Thymus (tissue), 11 donors: Measurements from ENCODE around the gene KRTAP13-2. TPM values are rescaled to one million over a fixed set of nuclear protein-coding genes. Genes with fewer than 3 reads are reported as not detected.

Source experiments
- DNase-seq, 9 donors: peaks; one replicate each; pipeline ENCODE4 v3.0.0-alpha.2; 2013; ENCODE audit warnings: low spot score in 9 of 9, low read depth in 6 of 9, missing footprints in 1 of 9
- H3K27ac ChIP-seq, 2 donors: one replicate each; pipeline ENCODE4 v1.5.1; 2013; ENCODE audit warnings: control low read depth in 1 of 2, low read depth in 1 of 2, low read length in 1 of 2, mild to moderate bottlenecking in 1 of 2, moderate library complexity in 1 of 2
- H3K27me3 ChIP-seq, 2 donors: one replicate each; pipeline ENCODE4 v1.5.1; 2013; ENCODE audit warnings: low read length in 1 of 2; ENCODE audit not compliant: control insufficient read depth in 2 of 2, insufficient read depth in 1 of 2
- H3K36me3 ChIP-seq, 2 donors: one replicate each; pipeline ENCODE4 v1.5.1; 2013; ENCODE audit warnings: low read length in 1 of 2, mild to moderate bottlenecking in 1 of 2, moderate library complexity in 1 of 2; ENCODE audit not compliant: control insufficient read depth in 2 of 2, insufficient read depth in 2 of 2
- H3K4me1 ChIP-seq, 2 donors: one replicate each; pipeline ENCODE4 v1.5.1; 2013; ENCODE audit warnings: low read length in 2 of 2; ENCODE audit not compliant: control insufficient read depth in 2 of 2, insufficient read depth in 2 of 2
- H3K4me3 ChIP-seq, 2 donors: one replicate each; pipeline ENCODE4 v1.5.1; 2013; ENCODE audit warnings: low read length in 2 of 2, control low read depth in 1 of 2, mild to moderate bottlenecking in 1 of 2
- H3K9me3 ChIP-seq, 2 donors: one replicate each; pipeline ENCODE4 v1.5.1; 2013; ENCODE audit warnings: low read length in 1 of 2, mild to moderate bottlenecking in 1 of 2; ENCODE audit not compliant: control insufficient read depth in 2 of 2, insufficient read depth in 1 of 2
- WGBS: extraction: QIAGEN DNeasy Blood & Tissue Kit; methylation state at CpG from one replicate; pipeline ENCODE4 v1.1.7; 2013; 5-methylcytosine and 5-hydroxymethylcytosine counted together
- polyA plus RNA-seq: library from polyadenylated mRNA; stranded (reverse); fragments of 200-250 nt; gene quantifications from one replicate; pipeline ENCODE4 v1.2.3, GENCODE V29; 2013
- total RNA-seq: library from RNA; stranded (reverse); fragments of 120-200 nt; gene quantifications from one replicate; pipeline ENCODE4 v1.2.4, GENCODE V29; 2013
- donor health status: healthy.

Gene KRTAP13-2
- total and polyA plus RNA-seq, 2 donors: 0.80 TPM; not detected in 1

DNA sequence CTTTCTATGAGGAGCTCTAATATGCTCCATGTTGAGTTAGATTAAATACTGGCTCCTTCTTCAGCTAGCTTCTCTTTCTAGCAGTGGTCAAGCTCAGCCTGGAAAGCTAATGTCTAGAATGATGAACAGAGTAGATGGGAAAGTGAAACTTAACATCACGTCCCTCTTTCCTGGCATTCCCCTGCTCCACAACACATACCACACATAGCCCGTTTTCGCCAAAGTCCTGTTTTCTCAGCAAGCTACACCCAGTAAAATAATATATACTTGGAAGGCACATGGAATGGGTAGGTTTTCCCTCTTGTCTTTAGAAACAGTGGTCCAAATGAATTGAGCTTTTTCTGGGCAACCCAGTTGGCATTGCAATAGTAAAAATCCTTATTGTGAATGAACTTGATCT lies 38.3 kb downstream of the KRTAP13-2 start:
- no peak for DNase-seq
- Histone ChIP-seq H3K27me3 (no peaks in the 10 kb centered on the region), H3K27ac (no peak overlapping the region), H3K4me3 (no peak overlapping the region), H3K36me3 (no peaks in the 10 kb centered on the region), H3K9me3 (no peaks in the 10 kb centered on the region), H3K4me1 (no peaks in the 10 kb centered on the region)
- 91% methylated on average over 3 of the region's 3 CpGs for WGBS

- DNase-seq: no peak
- H3K27me3 ChIP-seq: no peaks in the 10 kb centered on the region
- WGBS: 93% methylated on average over 2 of the region's 2 CpGs
- H3K4me3 ChIP-seq: no peak overlapping the region
- H3K4me1 ChIP-seq: no peaks in the 10 kb centered on the region
- no peaks in the 10 kb centered on the region for H3K9me3 ChIP-seq
- no peak overlapping the region for H3K27ac ChIP-seq
- no peaks in the 10 kb centered on the region for H3K36me3 ChIP-seq
Measured at GRCh38 chr21:30332681-30333080, 39.4 kb downstream of the KRTAP13-2 start.

DNA sequence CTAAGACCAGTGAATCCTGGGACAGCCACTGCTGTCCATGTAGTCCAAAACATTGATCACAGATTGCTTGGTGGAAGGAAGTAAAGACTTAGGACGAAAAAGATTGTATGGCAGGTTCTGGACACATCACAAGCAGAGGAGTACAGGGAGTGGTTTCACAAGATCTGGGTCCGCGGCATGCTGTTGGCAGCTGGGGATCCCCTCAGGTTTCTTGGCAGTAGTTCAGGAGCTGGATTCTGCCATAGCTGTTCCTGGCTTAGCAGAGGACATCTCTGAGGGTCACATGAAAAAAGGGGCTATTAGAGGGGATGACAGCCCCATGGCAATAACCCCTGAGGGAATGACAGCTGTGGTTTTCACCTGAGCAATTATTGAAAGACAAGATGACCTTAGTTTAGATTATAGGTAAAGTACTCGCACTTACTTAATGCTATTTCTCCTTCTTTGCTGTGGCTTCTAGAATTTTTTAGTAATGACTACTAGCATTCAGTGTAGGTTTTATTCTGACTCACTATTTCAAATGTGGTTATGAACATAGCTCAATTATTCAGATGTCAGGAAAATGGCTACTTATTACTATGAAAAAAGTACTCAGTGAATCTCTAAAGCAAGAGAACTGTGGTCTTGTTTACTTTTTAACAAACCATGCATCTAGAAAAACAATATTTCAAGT lies 42.7 kb downstream of the KRTAP13-2 start:
- H3K9me3 ChIP-seq: no peaks in the 10 kb centered on the region
- H3K27ac ChIP-seq: no peak overlapping the region
- WGBS: 81% methylated on average over 4 of the region's 4 CpGs
- H3K4me3 ChIP-seq: no peak overlapping the region
- H3K36me3 ChIP-seq: no peaks in the 10 kb centered on the region
- no peaks in the 10 kb centered on the region for H3K4me1 ChIP-seq
- no peaks in the 10 kb centered on the region for H3K27me3 ChIP-seq
- DNase-seq: no peak

DNA sequence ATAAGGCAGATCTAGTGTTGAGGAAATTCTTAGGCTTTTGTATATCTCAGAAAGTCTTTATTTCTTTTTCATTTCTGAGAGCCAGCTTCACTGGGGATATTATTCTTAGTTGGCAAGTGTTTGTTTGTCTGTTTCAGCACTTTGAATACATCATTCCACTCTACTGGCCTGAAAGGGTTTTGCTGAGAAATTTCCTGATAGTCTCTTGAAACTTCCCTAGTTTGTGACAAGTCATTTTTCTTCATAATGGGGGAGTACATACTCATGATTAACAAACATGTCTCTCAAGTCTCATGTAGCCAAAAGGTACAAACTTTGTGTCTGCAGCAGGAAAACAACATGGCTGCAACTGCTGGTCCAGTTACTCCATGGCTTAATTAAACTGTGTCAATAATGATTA lies 45.7 kb downstream of the KRTAP13-2 start:
- no peak for DNase-seq
- H3K27ac ChIP-seq: no peak overlapping the region
- H3K4me1 ChIP-seq: no peaks in the 10 kb centered on the region
- H3K36me3 ChIP-seq: no peaks in the 10 kb centered on the region
- H3K27me3 ChIP-seq: no peaks in the 10 kb centered on the region
- no peaks in the 10 kb centered on the region for H3K9me3 ChIP-seq
- no peak overlapping the region for H3K4me3 ChIP-seq

Other genes with a start within 250 kb of the KRTAP13-2 start
- gene CLDN17, start 205.5 kb downstream of the KRTAP13-2 start, total RNA-seq: 0.09 TPM
- gene CLDN17, start 205.5 kb downstream of the KRTAP13-2 start, polyA plus RNA-seq: 0.41 TPM
- 0.05 TPM for gene CLDN8, start 156.2 kb downstream of the KRTAP13-2 start, total RNA-seq
- gene CLDN8, start 156.2 kb downstream of the KRTAP13-2 start, polyA plus RNA-seq: 0.87 TPM
- not detected for gene KRTAP24-1, start 89.3 kb downstream of the KRTAP13-2 start, total RNA-seq
- gene KRTAP24-1, start 89.3 kb downstream of the KRTAP13-2 start, polyA plus RNA-seq: not detected
- gene KRTAP25-1, start 82.8 kb downstream of the KRTAP13-2 start, total RNA-seq: not detected
- not detected for gene KRTAP25-1, start 82.8 kb downstream of the KRTAP13-2 start, polyA plus RNA-seq
- not detected for gene KRTAP26-1, start 52.0 kb downstream of the KRTAP13-2 start, total RNA-seq
- gene KRTAP26-1, start 52.0 kb downstream of the KRTAP13-2 start, polyA plus RNA-seq: 0.09 TPM
- gene KRTAP27-1, start 34.6 kb downstream of the KRTAP13-2 start, total RNA-seq: not detected
- 0.07 TPM for gene KRTAP27-1, start 34.6 kb downstream of the KRTAP13-2 start, polyA plus RNA-seq
- gene KRTAP23-1, start 23.7 kb downstream of the KRTAP13-2 start, total RNA-seq: not detected
- gene KRTAP23-1, start 23.7 kb downstream of the KRTAP13-2 start, polyA plus RNA-seq: not detected
- not detected for gene KRTAP13-1, start 23.8 kb upstream of the KRTAP13-2 start, total RNA-seq
- gene KRTAP13-1, start 23.8 kb upstream of the KRTAP13-2 start, polyA plus RNA-seq: 0.16 TPM
- not detected for gene KRTAP13-3, start 53.7 kb upstream of the KRTAP13-2 start, total RNA-seq
- not detected for gene KRTAP13-3, start 53.7 kb upstream of the KRTAP13-2 start, polyA plus RNA-seq
- 0.05 TPM for gene KRTAP13-4, start 57.9 kb upstream of the KRTAP13-2 start, total RNA-seq
- gene KRTAP13-4, start 57.9 kb upstream of the KRTAP13-2 start, polyA plus RNA-seq: 0.34 TPM
- not detected for gene KRTAP15-1, start 68.0 kb upstream of the KRTAP13-2 start, total RNA-seq
- not detected for gene KRTAP15-1, start 68.0 kb upstream of the KRTAP13-2 start, polyA plus RNA-seq
- not detected for gene KRTAP19-1, start 108.1 kb upstream of the KRTAP13-2 start, total RNA-seq
- 0.14 TPM for gene KRTAP19-1, start 108.1 kb upstream of the KRTAP13-2 start, polyA plus RNA-seq
- not detected for gene KRTAP19-2, start 115.2 kb upstream of the KRTAP13-2 start, total RNA-seq
- gene KRTAP19-2, start 115.2 kb upstream of the KRTAP13-2 start, polyA plus RNA-seq: not detected
- not detected for gene KRTAP19-3, start 119.7 kb upstream of the KRTAP13-2 start, total RNA-seq
- 2.4 TPM for gene KRTAP19-3, start 119.7 kb upstream of the KRTAP13-2 start, polyA plus RNA-seq
- not detected for gene KRTAP19-4, start 124.9 kb upstream of the KRTAP13-2 start, total RNA-seq
- gene KRTAP19-4, start 124.9 kb upstream of the KRTAP13-2 start, polyA plus RNA-seq: not detected
- 0.19 TPM for gene KRTAP19-5, start 129.9 kb upstream of the KRTAP13-2 start, total RNA-seq
- 0.91 TPM for gene KRTAP19-5, start 129.9 kb upstream of the KRTAP13-2 start, polyA plus RNA-seq
- gene KRTAP19-6, start 169.6 kb upstream of the KRTAP13-2 start, total RNA-seq: not detected
- not detected for gene KRTAP19-6, start 169.6 kb upstream of the KRTAP13-2 start, polyA plus RNA-seq
- gene KRTAP19-7, start 189.0 kb upstream of the KRTAP13-2 start, total RNA-seq: not detected
- not detected for gene KRTAP19-7, start 189.0 kb upstream of the KRTAP13-2 start, polyA plus RNA-seq
- gene KRTAP22-2, start 218.1 kb upstream of the KRTAP13-2 start, total RNA-seq: not detected
- gene KRTAP22-2, start 218.1 kb upstream of the KRTAP13-2 start, polyA plus RNA-seq: not detected
- gene KRTAP6-3, start 220.2 kb upstream of the KRTAP13-2 start, total RNA-seq: not detected
- not detected for gene KRTAP6-3, start 220.2 kb upstream of the KRTAP13-2 start, polyA plus RNA-seq
- gene KRTAP6-2, start 226.6 kb upstream of the KRTAP13-2 start, total RNA-seq: not detected
- gene KRTAP6-2, start 226.6 kb upstream of the KRTAP13-2 start, polyA plus RNA-seq: not detected
- gene KRTAP22-1, start 228.8 kb upstream of the KRTAP13-2 start, total RNA-seq: not detected
- not detected for gene KRTAP22-1, start 228.8 kb upstream of the KRTAP13-2 start, polyA plus RNA-seq
- not detected for gene KRTAP6-1, start 241.7 kb upstream of the KRTAP13-2 start, total RNA-seq
- not detected for gene KRTAP6-1, start 241.7 kb upstream of the KRTAP13-2 start, polyA plus RNA-seq
- gene KRTAP20-1, start 244.2 kb upstream of the KRTAP13-2 start, total RNA-seq: not detected
- gene KRTAP20-1, start 244.2 kb upstream of the KRTAP13-2 start, polyA plus RNA-seq: not detected
- not detected for gene KRTAP20-4, start 248.4 kb upstream of the KRTAP13-2 start, total RNA-seq
- gene KRTAP20-4, start 248.4 kb upstream of the KRTAP13-2 start, polyA plus RNA-seq: not detected